ENCODE data around the gene PPP1R14D. TPM values are rescaled to one million over a fixed set of nuclear protein-coding genes. Genes with fewer than 3 reads are reported as not detected.

Gene PPP1R14D
- total RNA-seq, 8 experiments from 2014 or later = not detected

GRCh38 chr15:40845511-40846284, 17.2 kb upstream of the PPP1R14D start:
- in situ Hi-C loops (cut with MboI; ENCODE audit: low pct_unique_long_range_greater_than_20kb in 2 of 9, low sequenced_read_pairs in 9 of 9, unreplicated experiment in 9 of 9) = no loop called here
- 40 to 100% (median 73%) methylated on average over 1 to 5 of the region's 8 CpGs; no CpG with 5 or more reads in 2 of the 10 experiments for WGBS, 10 experiments
- H3K4me3 ChIP-seq = no peak overlapping the region
- ATAC-seq (replicated peaks in 6 of 8) = peak in 1 of 8 experiments; percentile 26
- H3K27ac ChIP-seq = no peak overlapping the region
- H3K4me1 ChIP-seq (replicated peaks in 1 of 2) = peaks cover 0 to 2% of the 10 kb centered on the region in 2 donors

GRCh38 chr15:40845036-40845435, 16.5 kb upstream of the PPP1R14D start:
- no peak overlapping the region for H3K4me3 ChIP-seq
- 39 to 93% (median 68%) methylated on average over 2 to 12 of the region's 12 CpGs; no CpG with 5 or more reads in 1 of the 10 experiments for WGBS, 10 experiments
- H3K4me1 ChIP-seq (replicated peaks in 1 of 2) = peaks cover 0 to 2% of the 10 kb centered on the region in 2 donors
- H3K27ac ChIP-seq = no peak overlapping the region
- in situ Hi-C loops (cut with MboI; ENCODE audit: low pct_unique_long_range_greater_than_20kb in 2 of 9, low sequenced_read_pairs in 9 of 9, unreplicated experiment in 9 of 9) = no loop called here
- ATAC-seq (replicated peaks in 6 of 8) = no peak

GRCh38 chr15:40844696-40845030, 16.2 kb upstream of the PPP1R14D start:
- WGBS, 10 experiments = 0 to 33% (median 10%) methylated on average over 1 to 7 of the region's 28 CpGs; no CpG with 5 or more reads in 5 of the 10 experiments
- in situ Hi-C loops (cut with MboI; ENCODE audit: low pct_unique_long_range_greater_than_20kb in 2 of 9, low sequenced_read_pairs in 9 of 9, unreplicated experiment in 9 of 9) = no loop called here
- peak overlapping the region in 3 of 5 donors; percentile 12 to 33 (median 26) for H3K4me3 ChIP-seq
- H3K27ac ChIP-seq = no peak overlapping the region
- peak in 7 of 8 experiments; percentile 15 to 49 (median 35) for ATAC-seq (replicated peaks in 6 of 8)
- peaks cover 0 to 2% of the 10 kb centered on the region in 2 donors for H3K4me1 ChIP-seq (replicated peaks in 1 of 2)

DNA sequence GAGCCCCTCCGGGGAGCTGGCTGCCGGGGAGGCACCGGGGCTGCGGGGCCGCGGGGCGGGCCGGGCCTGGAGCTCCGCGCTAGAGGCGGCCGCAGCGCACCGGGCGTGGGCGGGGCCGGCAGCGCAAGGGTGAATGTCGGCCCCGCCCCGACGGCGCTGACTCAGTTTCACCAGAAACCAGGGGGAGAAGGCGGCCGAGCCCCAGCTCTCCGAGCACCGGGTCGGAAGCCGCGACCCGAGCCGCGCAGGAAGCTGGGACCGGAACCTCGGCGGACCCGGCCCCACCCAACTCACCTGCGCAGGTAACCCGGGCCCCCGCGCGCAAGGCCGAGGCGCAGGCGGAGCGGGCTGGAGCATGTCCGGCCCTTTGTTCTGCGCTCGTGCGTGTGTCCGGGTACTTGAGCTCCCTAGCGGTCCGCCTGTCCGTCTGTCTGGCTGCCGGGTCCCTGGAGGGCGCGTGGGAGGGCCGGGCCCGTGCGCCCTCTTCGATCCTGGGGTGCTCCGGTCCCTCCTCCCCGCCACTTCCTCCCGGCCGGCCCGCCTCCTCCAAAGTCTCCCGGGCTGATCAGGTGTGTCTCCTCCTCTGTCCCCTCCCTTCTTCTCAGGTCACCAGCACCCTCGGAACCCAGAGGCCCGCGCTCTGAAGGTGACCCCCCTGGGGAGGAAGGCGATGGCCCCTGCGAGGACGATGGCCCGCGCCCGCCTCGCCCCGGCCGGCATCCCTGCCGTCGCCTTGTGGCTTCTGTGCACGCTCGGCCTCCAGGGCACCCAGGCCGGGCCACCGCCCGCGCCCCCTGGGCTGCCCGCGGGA, 15.6 kb upstream of the PPP1R14D start, which contains the start of gene SPINT1:
TSS of gene SPINT1 (plus strand) at position 164 of the 811 bp plus-strand sequence. CDS start at position 671, 507 bp downstream.
- peaks cover 0 to 2% of the 10 kb centered on the region in 2 donors for H3K4me1 ChIP-seq (replicated peaks in 1 of 2)
- H3K27ac ChIP-seq = no peak within 1 kb of the TSS
- in situ Hi-C loops (cut with MboI; ENCODE audit: low pct_unique_long_range_greater_than_20kb in 2 of 9, low sequenced_read_pairs in 9 of 9, unreplicated experiment in 9 of 9) = no loop called here
- 9% methylated on average over 9 of the region's 89 CpGs; no CpG with 5 or more reads in 9 of the 10 experiments for WGBS, 10 experiments
- peak within 1 kb of the TSS; percentile 12 to 33 (median 26) for H3K4me3 ChIP-seq
- peak; percentile 44 to 69 (median 54) for ATAC-seq (replicated peaks in 6 of 8)

DNA sequence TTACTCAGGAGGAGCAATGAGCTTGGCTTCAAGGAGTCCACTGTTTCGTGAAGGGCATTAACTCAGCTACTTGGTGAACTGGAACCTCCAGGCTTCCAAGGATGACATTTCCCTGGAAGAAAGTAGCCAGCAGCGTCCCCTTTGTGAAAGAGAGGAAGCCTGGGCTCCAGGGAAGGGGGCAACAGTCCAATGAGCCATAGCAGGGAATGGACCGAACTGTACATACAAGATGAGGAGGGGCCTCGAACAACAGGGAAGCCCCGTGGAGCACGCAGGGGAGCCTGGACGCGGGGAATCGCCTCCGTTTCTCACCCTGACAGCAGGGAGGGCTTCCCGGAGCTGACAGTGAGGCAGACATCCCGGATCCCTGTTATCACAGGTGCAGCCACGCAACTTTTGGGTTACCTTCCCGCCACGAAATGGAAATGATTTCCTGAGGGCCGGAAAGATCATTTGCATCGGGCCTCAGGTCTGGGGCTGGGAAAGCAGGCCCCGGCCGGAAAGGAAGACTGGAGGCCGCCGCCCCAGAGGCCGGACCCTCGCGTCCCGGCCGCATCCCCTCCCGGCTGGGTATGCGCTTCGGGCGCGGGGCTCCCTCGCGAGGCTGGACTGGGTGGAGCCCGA, 14.9 kb upstream of the PPP1R14D start:
- peak overlapping the region; percentile 12 to 33 (median 26) for H3K4me3 ChIP-seq
- no peak overlapping the region for H3K27ac ChIP-seq
- peaks cover 0 to 2% of the 10 kb centered on the region in 2 donors for H3K4me1 ChIP-seq (replicated peaks in 1 of 2)
- ATAC-seq (replicated peaks in 6 of 8) = no peak
- 4 to 50% (median 28%) methylated on average over 1 to 14 of the region's 34 CpGs; no CpG with 5 or more reads in 2 of the 10 experiments for WGBS, 10 experiments
- in situ Hi-C loops (cut with MboI; ENCODE audit: low pct_unique_long_range_greater_than_20kb in 2 of 9, low sequenced_read_pairs in 9 of 9, unreplicated experiment in 9 of 9) = no loop called here

- no peak overlapping the region for H3K4me3 ChIP-seq
- in situ Hi-C loops (cut with MboI; ENCODE audit: low pct_unique_long_range_greater_than_20kb in 2 of 9, low sequenced_read_pairs in 9 of 9, unreplicated experiment in 9 of 9) = no loop called here
- no peak for ATAC-seq (replicated peaks in 6 of 8)
- no peak overlapping the region for H3K27ac ChIP-seq
- H3K4me1 ChIP-seq (replicated peaks in 1 of 2) = no peaks in the 10 kb centered on the region
- 0 to 86% (median 58%) methylated on average over 1 to 2 of the region's 2 CpGs; no CpG with 5 or more reads in 2 of the 10 experiments for WGBS, 10 experiments
These were observed 13.2 kb upstream of the PPP1R14D start for GRCh38 chr15:40841741-40842140.

DNA sequence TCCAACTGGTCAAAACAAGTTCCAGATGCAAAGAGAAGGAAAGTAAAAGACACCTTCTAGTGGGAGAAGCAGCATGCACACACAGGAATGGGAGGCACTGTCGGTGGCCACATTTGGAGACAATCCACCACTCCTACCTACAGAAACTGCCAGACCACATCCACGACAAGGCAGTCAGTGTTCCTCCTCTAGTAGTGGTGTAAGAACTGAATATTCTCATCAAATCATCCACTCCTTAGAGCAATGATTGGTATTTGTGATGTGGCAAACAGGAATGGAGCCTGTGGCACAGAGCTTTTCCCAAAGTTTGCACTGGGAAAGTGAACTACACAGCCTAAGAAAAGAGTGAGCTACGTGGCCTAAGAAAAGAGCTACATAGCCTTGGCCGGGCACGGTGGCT, 10.2 kb upstream of the PPP1R14D start:
- H3K4me3 ChIP-seq = no peak overlapping the region
- no peak overlapping the region for H3K27ac ChIP-seq
- no peaks in the 10 kb centered on the region for H3K4me1 ChIP-seq (replicated peaks in 1 of 2)
- 50 to 80% (median 62%) methylated on average over 1 to 4 of the region's 5 CpGs; no CpG with 5 or more reads in 5 of the 10 experiments for WGBS, 10 experiments
- in situ Hi-C loops (cut with MboI; ENCODE audit: low pct_unique_long_range_greater_than_20kb in 2 of 9, low sequenced_read_pairs in 9 of 9, unreplicated experiment in 9 of 9) = no loop called here
- ATAC-seq (replicated peaks in 6 of 8) = no peak

- no peak overlapping the region for H3K27ac ChIP-seq
- H3K4me3 ChIP-seq = no peak overlapping the region
- WGBS, 10 experiments = 78 to 100% (median 94%) methylated on average over 1 of the region's 1 CpG; no CpG with 5 or more reads in 2 of the 10 experiments
- H3K4me1 ChIP-seq (replicated peaks in 1 of 2) = no peaks in the 10 kb centered on the region
- in situ Hi-C loops (cut with MboI; ENCODE audit: low pct_unique_long_range_greater_than_20kb in 2 of 9, low sequenced_read_pairs in 9 of 9, unreplicated experiment in 9 of 9) = no loop called here
- no peak for ATAC-seq (replicated peaks in 6 of 8)
These were observed 7.5 kb upstream of the PPP1R14D start for GRCh38 chr15:40836020-40836419.

- no peak overlapping the region for H3K4me3 ChIP-seq
- in situ Hi-C loops (cut with MboI; ENCODE audit: low pct_unique_long_range_greater_than_20kb in 2 of 9, low sequenced_read_pairs in 9 of 9, unreplicated experiment in 9 of 9) = no loop called here
- H3K27ac ChIP-seq = no peak overlapping the region
- H3K4me1 ChIP-seq (replicated peaks in 1 of 2) = no peaks in the 10 kb centered on the region
- no peak for ATAC-seq (replicated peaks in 6 of 8)
These were observed 4.4 kb upstream of the PPP1R14D start for GRCh38 chr15:40832903-40833302.

DNA sequence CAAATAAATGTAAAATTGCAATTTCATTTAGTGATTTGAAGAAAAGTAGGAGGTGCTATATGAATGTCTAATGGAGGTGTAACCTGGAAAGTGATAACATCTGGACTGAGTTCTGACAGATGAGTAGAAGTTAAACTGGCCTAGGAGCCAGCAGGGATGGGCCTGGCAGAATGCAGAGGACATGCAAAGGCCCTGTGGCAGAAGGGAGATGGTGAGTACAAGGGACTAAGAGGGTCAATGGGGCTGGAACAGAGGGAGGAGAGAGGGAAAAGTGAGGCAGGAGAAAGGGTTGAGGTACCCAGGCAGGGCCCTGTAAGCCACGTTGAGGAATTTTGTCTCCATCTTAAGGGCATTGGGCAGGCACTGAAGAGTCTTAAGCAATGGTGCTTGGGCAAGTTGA, 3.4 kb upstream of the PPP1R14D start:
- Histone ChIP-seq H3K4me3 (no peak overlapping the region), H3K27ac (no peak overlapping the region), H3K4me1 (replicated peaks in 1 of 2) (no peaks in the 10 kb centered on the region)
- no peak for ATAC-seq (replicated peaks in 6 of 8)
- WGBS, 10 experiments = 0 to 83% (median 40%) methylated on average over 1 of the region's 1 CpG; no CpG with 5 or more reads in 3 of the 10 experiments
- in situ Hi-C loops (cut with MboI; ENCODE audit: low pct_unique_long_range_greater_than_20kb in 2 of 9, low sequenced_read_pairs in 9 of 9, unreplicated experiment in 9 of 9) = no loop called here

DNA sequence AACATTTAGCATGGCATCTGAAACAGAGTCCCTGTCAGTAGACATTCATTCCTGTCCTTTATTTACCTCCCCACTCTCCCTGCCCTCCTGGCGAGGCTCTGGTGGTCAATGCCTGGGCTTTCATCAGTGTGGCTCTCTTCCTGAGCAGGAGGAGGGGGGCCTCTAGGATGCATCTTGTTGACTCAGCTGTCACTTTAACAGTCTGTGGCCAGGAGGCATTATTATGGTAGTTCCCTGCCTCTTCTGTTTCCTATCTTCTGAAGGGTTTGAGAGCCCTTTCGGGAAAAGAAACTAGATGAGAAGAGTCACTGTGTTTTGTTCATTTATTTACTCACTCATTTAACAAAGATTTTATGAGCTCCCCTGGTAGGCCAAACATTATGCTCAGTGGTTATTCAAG, 2.4 kb upstream of the PPP1R14D start:
- ATAC-seq (replicated peaks in 6 of 8) = peak in 2 of 8 experiments; percentile 33 to 70
- Histone ChIP-seq H3K27ac (no peak overlapping the region), H3K4me3 (no peak overlapping the region), H3K4me1 (replicated peaks in 1 of 2) (no peaks in the 10 kb centered on the region)
- 17 to 67% (median 40%) methylated on average over 1 to 2 of the region's 2 CpGs; no CpG with 5 or more reads in 3 of the 10 experiments for WGBS, 10 experiments
- in situ Hi-C loops (cut with MboI; ENCODE audit: low pct_unique_long_range_greater_than_20kb in 2 of 9, low sequenced_read_pairs in 9 of 9, unreplicated experiment in 9 of 9) = no loop called here

DNA sequence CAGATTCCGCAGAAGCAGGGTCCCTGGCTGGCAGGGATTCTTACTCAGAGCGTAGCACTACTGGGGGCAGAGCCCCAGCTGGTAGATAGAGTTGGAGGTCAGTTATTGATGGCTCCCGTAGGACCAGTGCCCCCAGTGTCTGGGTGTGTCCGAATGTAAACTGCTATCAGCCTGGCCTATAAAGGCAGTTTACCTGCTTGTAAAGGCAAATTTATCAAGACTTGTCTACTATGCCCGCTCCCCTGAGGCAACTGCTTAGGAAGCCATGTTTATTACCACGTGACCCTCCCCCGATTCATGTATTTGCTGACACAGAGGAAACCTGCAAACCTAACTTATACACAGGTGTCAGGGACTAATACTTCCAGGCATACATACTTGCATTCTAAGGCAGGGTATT, 607 bp upstream of the PPP1R14D start:
- ATAC-seq (replicated peaks in 6 of 8) = no peak
- 40 to 100% (median 77%) methylated on average over 1 to 6 of the region's 7 CpGs; no CpG with 5 or more reads in 2 of the 10 experiments for WGBS, 10 experiments
- in situ Hi-C loops (cut with MboI; ENCODE audit: low pct_unique_long_range_greater_than_20kb in 2 of 9, low sequenced_read_pairs in 9 of 9, unreplicated experiment in 9 of 9) = no loop called here
- Histone ChIP-seq H3K4me1 (replicated peaks in 1 of 2) (no peaks in the 10 kb centered on the region), H3K27ac (no peak overlapping the region), H3K4me3 (no peak overlapping the region)

Measured in motor neuron (in vitro differentiated cells).